CD14-positive monocyte (primary cell): Measurements from ENCODE around the gene CLCA1. TPM values are rescaled to one million over a fixed set of nuclear protein-coding genes. Genes with fewer than 3 reads are reported as not detected.

Source experiments
- DNase-seq, 3 donors: peaks; one replicate each; pipeline ENCODE4 v3.0.0-alpha.2; 2011 to 2022
- H2AFZ ChIP-seq: 2 replicates; pipeline ENCODE4 v1.6.0; 2012; ENCODE audit warnings: mild to moderate bottlenecking, low read depth, low read length, inconsistent platforms; ENCODE audit not compliant: insufficient read depth, poor library complexity, severe bottlenecking
- H3K27ac ChIP-seq, 2 donors: 1 replicate in 1 of 2; 2 replicates in 1 of 2; pipeline ENCODE4 v1.5.1; 2012 to 2013; ENCODE audit warnings: low read length in 2 of 2, control low read depth in 1 of 2, inconsistent platforms in 1 of 2, low read depth in 1 of 2, mild to moderate bottlenecking in 1 of 2
- H3K27me3 ChIP-seq, 2 donors: one replicate each; pipeline versions ENCODE4 v1.6.0 to v1.6.1; 2011 to 2013; ENCODE audit warnings: low read length in 2 of 2; ENCODE audit not compliant: control insufficient read depth in 2 of 2, insufficient read depth in 2 of 2
- H3K36me3 ChIP-seq, 2 donors: replicated peaks in 1 of 2; 1 replicate in 1 of 2; 2 replicates in 1 of 2; pipeline versions ENCODE4 v1.5.1 to v1.6.1; 2012 to 2013; ENCODE audit warnings: low read length in 2 of 2, control low read depth in 1 of 2, inconsistent platforms in 1 of 2, mild to moderate bottlenecking in 1 of 2; ENCODE audit not compliant: insufficient read depth in 2 of 2, control insufficient read depth in 1 of 2
- H3K4me1 ChIP-seq, 2 donors: 1 replicate in 1 of 2; 2 replicates in 1 of 2; pipeline versions ENCODE4 v1.5.1 to v1.6.1; 2012 to 2013; ENCODE audit warnings: low read length in 2 of 2, control low read depth in 1 of 2, inconsistent platforms in 1 of 2, mild to moderate bottlenecking in 1 of 2, moderate library complexity in 1 of 2; ENCODE audit not compliant: insufficient read depth in 2 of 2, control insufficient read depth in 1 of 2
- H3K4me2 ChIP-seq: replicated peaks from 2 replicates; pipeline ENCODE3; 2012; ENCODE audit warnings: low read length, moderate library complexity, mild to moderate bottlenecking; ENCODE audit not compliant: poor library complexity, severe bottlenecking; ENCODE audit errors: extremely low read depth
- H3K4me3 ChIP-seq, 3 experiments: fragments of 200-600 bp in 1 of 3; sonication (generic) in 1 of 3; replicated peaks in 1 of 3; 1 replicate in 2 of 3; 2 replicates in 1 of 3; pipeline ENCODE4 v1.5.1; 2011 to 2013; ENCODE audit warnings: low read length in 3 of 3, mild to moderate bottlenecking in 3 of 3, control low read depth in 2 of 3, low read depth in 2 of 3, inconsistent platforms in 1 of 3, moderate library complexity in 1 of 3
- H3K79me2 ChIP-seq: 2 replicates; pipeline ENCODE4 v1.6.0; 2012; ENCODE audit warnings: mild to moderate bottlenecking, control low read depth, inconsistent platforms, low read length, moderate library complexity; ENCODE audit not compliant: insufficient read depth
- H3K9ac ChIP-seq: 2 replicates; pipeline ENCODE4 v1.6.0; 2017; ENCODE audit warnings: low read length, mild to moderate bottlenecking; ENCODE audit not compliant: insufficient read depth, poor library complexity, severe bottlenecking
- H3K9me3 ChIP-seq, 2 donors: replicated peaks in 1 of 2; 1 replicate in 1 of 2; 2 replicates in 1 of 2; pipeline versions ENCODE4 v1.5.1 to v1.6.1; 2012 to 2013; ENCODE audit warnings: low read length in 2 of 2, control low read depth in 1 of 2; ENCODE audit not compliant: control insufficient read depth in 1 of 2, insufficient read depth in 1 of 2
- H4K20me1 ChIP-seq: 2 replicates; pipeline ENCODE4 v1.6.0; 2012; ENCODE audit warnings: mild to moderate bottlenecking, low read length, control low read depth, moderate library complexity; ENCODE audit not compliant: insufficient read depth
- H3K27ac Mint-ChIP-seq, 7 donors: one replicate each; pipeline ENCODE4 v1.8.0; 2020; ENCODE audit warnings: mild to moderate bottlenecking in 7 of 7, mixed read lengths in 7 of 7, moderate library complexity in 6 of 7, inconsistent platforms in 2 of 7
- H3K27me3 Mint-ChIP-seq, 3 donors: one replicate each; pipeline ENCODE4 v1.8.0; 2021 to 2022; ENCODE audit warnings: low read depth in 3 of 3, mild to moderate bottlenecking in 3 of 3, mixed read lengths in 3 of 3, moderate library complexity in 3 of 3, inconsistent platforms in 1 of 3
- H3K36me3 Mint-ChIP-seq, 2 donors: one replicate each; pipeline ENCODE4 v1.8.0; 2020; ENCODE audit warnings: mixed read lengths in 2 of 2, inconsistent platforms in 1 of 2, mild to moderate bottlenecking in 1 of 2
- H3K4me1 Mint-ChIP-seq: one replicate; pipeline ENCODE4 v1.8.0; 2020; ENCODE audit warnings: mild to moderate bottlenecking, mixed read lengths
- H3K4me3 Mint-ChIP-seq, 2 donors: one replicate each; pipeline ENCODE4 v1.8.0; 2020; ENCODE audit warnings: mild to moderate bottlenecking in 2 of 2, mixed read lengths in 2 of 2, moderate library complexity in 1 of 2
- H3K9me3 Mint-ChIP-seq, 7 donors: one replicate each; pipeline ENCODE4 v1.8.0; 2020 to 2022; ENCODE audit warnings: mixed read lengths in 7 of 7, mild to moderate bottlenecking in 6 of 7, moderate library complexity in 6 of 7, inconsistent platforms in 2 of 7
- WGBS: methylation state at CpG from one replicate; pipeline ENCODE4 v1.1.5; 2013; ENCODE audit warnings: missing lambda C conversion rate; ENCODE audit not compliant: insufficient coverage; 5-methylcytosine and 5-hydroxymethylcytosine counted together
- intact Hi-C, 2 donors: fragments of 100-400 bp; cut with micrococcal nuclease; formaldehyde crosslinking; loops; one replicate each; pipeline versions ENCODE4 v1.15.0 to v1.15.1; 2023
- polyA plus RNA-seq, 3 donors: library from polyadenylated mRNA; depleted of rRNA in 1 of 3; unstranded in 2 of 3; stranded (reverse) in 1 of 3; fragments of 300-500 nt in 2 of 3; fragments of >200 nt in 1 of 3; fragmentation: Illumina TruSeq in 2 of 3; gene quantifications; 1 replicate in 2 of 3; 2 replicates in 1 of 3; pipeline ENCODE4 v1.2.3, GENCODE V29; 2012 to 2021
- TF ChIP-seq, protein P1 (sequence below): fragments of 200-600 bp; IDR thresholded peaks from one replicate; pipeline ENCODE4 v1.8.0; 2022; ENCODE audit warnings: antibody characterized with exemption, mild to moderate bottlenecking

CLCA1 gene
- polyA plus RNA-seq, 3 donors, result not detected

DNA sequence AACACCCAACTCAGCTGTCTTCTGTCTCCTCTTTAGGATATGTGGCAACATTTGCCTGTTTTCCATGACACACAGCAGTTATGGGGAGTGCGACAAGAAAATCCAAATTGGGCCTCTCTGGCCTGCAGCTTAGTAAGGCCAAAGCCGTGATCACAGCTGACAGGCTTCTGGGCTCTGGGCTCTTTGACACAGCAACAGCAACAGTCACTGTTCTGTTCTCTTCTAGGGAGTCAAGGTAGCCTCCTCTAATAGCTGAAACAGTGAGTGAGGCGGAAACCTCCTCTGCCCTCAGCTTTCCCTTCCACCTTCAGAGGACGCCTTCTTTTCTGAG lies 19.0 kb downstream of the CLCA1 start:
- no peaks in the 10 kb centered on the region for H3K79me2 ChIP-seq
- WGBS, result 100% methylated on average over 2 of the region's 4 CpGs
- H3K4me1 ChIP-seq, result no peaks in the 10 kb centered on the region
- Mint-ChIP-seq H3K27me3 (peaks cover 1 to 2% (median 2%) of the 10 kb centered on the region in 3 donors), H3K4me1 (no peaks in the 10 kb centered on the region), H3K36me3 (no peaks in the 10 kb centered on the region), H3K9me3 (no peaks in the 10 kb centered on the region), H3K4me3 (no peak overlapping the region), H3K27ac (no peak overlapping the region)
- TF ChIP-seq, protein P1, sequence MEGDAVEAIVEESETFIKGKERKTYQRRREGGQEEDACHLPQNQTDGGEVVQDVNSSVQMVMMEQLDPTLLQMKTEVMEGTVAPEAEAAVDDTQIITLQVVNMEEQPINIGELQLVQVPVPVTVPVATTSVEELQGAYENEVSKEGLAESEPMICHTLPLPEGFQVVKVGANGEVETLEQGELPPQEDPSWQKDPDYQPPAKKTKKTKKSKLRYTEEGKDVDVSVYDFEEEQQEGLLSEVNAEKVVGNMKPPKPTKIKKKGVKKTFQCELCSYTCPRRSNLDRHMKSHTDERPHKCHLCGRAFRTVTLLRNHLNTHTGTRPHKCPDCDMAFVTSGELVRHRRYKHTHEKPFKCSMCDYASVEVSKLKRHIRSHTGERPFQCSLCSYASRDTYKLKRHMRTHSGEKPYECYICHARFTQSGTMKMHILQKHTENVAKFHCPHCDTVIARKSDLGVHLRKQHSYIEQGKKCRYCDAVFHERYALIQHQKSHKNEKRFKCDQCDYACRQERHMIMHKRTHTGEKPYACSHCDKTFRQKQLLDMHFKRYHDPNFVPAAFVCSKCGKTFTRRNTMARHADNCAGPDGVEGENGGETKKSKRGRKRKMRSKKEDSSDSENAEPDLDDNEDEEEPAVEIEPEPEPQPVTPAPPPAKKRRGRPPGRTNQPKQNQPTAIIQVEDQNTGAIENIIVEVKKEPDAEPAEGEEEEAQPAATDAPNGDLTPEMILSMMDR, result no peak
- no peaks in the 10 kb centered on the region for H3K27me3 ChIP-seq
- no peaks in the 10 kb centered on the region for H4K20me1 ChIP-seq
- H2AFZ ChIP-seq, result no peak overlapping the region
- DNase-seq, result no peak
- no peak overlapping the region for H3K4me2 ChIP-seq
- no peaks in the 10 kb centered on the region for H3K36me3 ChIP-seq
- intact Hi-C loops, result no loop called here
- no peak overlapping the region for H3K4me3 ChIP-seq
- H3K9ac ChIP-seq, result no peak overlapping the region
- no peaks in the 10 kb centered on the region for H3K9me3 ChIP-seq
- H3K27ac ChIP-seq, result no peak overlapping the region

DNA sequence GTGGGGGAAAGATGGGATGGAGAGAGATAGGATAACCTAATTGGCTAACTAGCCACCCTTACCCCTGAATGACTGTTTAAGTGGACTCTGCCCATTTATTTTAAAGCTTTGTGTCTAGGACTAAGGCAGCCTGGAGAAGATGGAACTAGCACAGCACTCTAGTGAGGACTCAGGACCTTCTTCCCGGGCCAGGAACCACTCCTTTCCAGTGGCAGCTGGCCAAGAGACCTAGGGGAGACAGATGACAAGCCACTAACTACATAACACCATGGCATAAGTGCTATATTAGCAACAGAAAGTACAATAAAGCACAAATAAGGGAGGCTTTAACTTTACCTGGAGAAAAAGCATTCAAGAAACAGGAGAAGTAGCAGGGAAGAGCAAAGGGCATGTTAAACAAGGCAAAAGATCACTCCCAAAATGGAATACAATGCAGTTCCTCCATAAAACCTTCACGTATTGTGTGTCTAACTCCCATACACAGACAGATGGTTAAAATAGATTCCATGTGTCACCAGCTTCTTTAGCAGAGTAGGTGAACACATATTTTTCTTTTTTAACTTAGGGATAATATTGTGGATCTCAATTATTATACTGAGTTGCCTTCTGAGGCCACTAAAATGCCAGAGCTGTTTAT lies 20.6 kb downstream of the CLCA1 start:
- H3K36me3 ChIP-seq, result no peaks in the 10 kb centered on the region
- Mint-ChIP-seq H3K27me3 (peaks cover 1 to 2% (median 2%) of the 10 kb centered on the region in 3 donors), H3K4me3 (no peak overlapping the region), H3K36me3 (no peaks in the 10 kb centered on the region), H3K9me3 (no peaks in the 10 kb centered on the region), H3K27ac (no peak overlapping the region), H3K4me1 (no peaks in the 10 kb centered on the region)
- no peak overlapping the region for H2AFZ ChIP-seq
- no peak for DNase-seq
- no peak overlapping the region for H3K27ac ChIP-seq
- no peaks in the 10 kb centered on the region for H3K27me3 ChIP-seq
- H3K9me3 ChIP-seq, result no peaks in the 10 kb centered on the region
- no peak overlapping the region for H3K4me3 ChIP-seq
- no CpG with 5 or more reads among the region's 2 CpGs for WGBS
- H3K79me2 ChIP-seq, result no peaks in the 10 kb centered on the region
- intact Hi-C loops, result no loop called here
- no peak overlapping the region for H3K9ac ChIP-seq
- TF ChIP-seq, protein P1, result no peak
- H4K20me1 ChIP-seq, result no peaks in the 10 kb centered on the region
- H3K4me2 ChIP-seq, result no peak overlapping the region
- H3K4me1 ChIP-seq, result no peaks in the 10 kb centered on the region
